Measurements from ENCODE around the gene NEK10.

NEK10 gene

DNA sequence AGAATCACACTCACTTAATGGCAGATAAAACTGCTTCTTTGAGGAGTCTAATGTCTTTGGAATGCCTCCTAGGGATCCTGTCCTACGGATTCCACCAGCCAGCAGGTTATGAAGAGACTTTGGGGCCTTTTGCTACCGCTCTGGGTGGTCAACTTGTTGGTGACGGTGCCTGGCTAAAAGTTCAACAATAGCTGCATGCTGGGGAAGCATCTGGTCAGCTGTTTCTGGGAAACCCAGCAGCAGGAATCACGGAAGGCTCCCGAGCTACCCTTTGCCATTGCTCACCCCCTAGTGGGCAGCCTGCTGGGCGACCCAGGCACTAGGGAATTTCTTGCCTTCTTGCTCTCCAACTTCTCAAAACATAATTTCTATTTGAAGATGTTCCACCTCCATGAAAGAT is 263.3 kb downstream of the NEK10 start:
- TF ChIP-seq, protein P1, sequence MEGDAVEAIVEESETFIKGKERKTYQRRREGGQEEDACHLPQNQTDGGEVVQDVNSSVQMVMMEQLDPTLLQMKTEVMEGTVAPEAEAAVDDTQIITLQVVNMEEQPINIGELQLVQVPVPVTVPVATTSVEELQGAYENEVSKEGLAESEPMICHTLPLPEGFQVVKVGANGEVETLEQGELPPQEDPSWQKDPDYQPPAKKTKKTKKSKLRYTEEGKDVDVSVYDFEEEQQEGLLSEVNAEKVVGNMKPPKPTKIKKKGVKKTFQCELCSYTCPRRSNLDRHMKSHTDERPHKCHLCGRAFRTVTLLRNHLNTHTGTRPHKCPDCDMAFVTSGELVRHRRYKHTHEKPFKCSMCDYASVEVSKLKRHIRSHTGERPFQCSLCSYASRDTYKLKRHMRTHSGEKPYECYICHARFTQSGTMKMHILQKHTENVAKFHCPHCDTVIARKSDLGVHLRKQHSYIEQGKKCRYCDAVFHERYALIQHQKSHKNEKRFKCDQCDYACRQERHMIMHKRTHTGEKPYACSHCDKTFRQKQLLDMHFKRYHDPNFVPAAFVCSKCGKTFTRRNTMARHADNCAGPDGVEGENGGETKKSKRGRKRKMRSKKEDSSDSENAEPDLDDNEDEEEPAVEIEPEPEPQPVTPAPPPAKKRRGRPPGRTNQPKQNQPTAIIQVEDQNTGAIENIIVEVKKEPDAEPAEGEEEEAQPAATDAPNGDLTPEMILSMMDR (IDR thresholded peaks at IDR 0.05; ENCODE audit: insufficient read depth, low read depth, low read length, missing control alignments): no peak
- DNase-seq (ENCODE audit: low read depth): no peak
- no peak overlapping the region for H3K4me3 ChIP-seq (ENCODE audit: low read depth, low read length)

DNA sequence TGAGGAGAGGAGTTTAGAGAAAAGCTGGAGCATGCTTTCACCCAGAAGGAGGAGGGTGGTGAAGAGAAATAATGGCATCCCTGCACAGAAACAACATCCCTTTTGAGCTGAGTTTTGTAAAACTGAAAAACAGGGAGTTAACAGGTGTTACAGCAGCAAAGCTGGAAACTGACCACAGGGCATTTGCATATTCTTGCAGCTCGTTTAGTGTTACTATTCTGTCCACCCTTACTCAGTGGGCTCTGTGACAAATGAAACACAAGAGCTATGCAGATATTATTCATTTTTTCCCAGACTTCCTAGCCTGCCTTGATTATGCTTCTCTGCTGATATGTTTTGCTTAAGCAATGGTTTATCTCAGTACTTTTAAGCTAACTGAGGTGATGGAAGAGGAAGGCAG is 272.0 kb downstream of the NEK10 start:
- DNase-seq (ENCODE audit: low read depth): no peak
- H3K4me3 ChIP-seq (ENCODE audit: low read depth, low read length): no peak overlapping the region
- TF ChIP-seq, protein P1 (IDR thresholded peaks at IDR 0.05; ENCODE audit: insufficient read depth, low read depth, low read length, missing control alignments): no peak

DNA sequence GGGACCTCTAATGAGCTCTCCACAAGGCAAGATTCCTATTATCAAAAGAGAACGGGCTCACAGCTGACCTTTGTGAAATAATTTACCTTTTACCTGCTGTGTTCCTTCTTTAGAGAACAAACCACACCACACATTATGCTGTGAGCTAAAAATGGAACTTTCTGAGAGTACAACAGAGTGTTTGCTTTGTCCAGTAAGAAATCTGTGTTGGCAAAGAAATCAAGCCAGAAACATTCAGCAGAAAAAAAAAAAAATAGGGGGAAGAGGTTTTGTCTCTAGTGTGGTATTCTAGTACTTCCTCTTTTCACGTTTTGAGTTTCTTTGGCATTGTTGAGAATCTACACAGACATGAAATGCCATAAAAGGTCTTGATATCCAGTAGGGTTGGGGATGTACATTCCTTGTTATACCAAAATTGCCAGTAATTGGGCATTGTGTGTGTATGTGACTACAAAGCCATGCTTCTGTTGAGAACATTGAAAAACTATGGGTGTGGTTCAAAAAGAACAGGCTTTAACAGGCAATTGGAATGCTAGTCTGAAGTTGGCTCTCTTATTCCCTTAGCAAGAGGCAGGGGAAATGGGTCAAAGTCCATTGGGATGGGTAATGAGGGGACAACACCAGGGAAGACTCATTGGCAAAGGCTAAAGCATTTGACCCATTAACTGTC is 273.5 kb downstream of the NEK10 start:
- TF ChIP-seq, protein P1 (IDR thresholded peaks at IDR 0.05; ENCODE audit: insufficient read depth, low read depth, low read length, missing control alignments): no peak
- no peak overlapping the region for H3K4me3 ChIP-seq (ENCODE audit: low read depth, low read length)
- no peak for DNase-seq (ENCODE audit: low read depth)

DNA sequence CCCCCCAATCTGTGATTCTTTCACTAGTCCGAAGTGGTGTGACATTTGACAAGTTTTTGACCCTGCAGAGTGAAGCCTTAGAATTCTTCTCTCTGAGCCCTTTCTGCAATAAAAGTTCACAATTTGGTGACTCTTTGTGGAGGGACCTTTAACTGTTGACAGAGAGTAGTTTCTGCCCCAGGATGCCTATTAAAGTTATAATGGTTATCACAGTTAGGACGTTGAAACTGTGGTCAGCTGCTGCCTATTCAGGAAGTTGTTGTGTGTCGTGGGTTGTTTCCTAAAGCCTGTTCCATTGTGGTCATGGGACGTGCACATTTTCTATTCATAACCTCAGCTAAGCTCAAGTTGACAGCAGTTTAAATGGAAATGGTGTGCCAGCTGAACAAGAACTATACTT is 274.5 kb downstream of the NEK10 start:
- DNase-seq (ENCODE audit: low read depth): no peak
- no peak overlapping the region for H3K4me3 ChIP-seq (ENCODE audit: low read depth, low read length)
- TF ChIP-seq, protein P1 (IDR thresholded peaks at IDR 0.05; ENCODE audit: insufficient read depth, low read depth, low read length, missing control alignments): no peak

DNA sequence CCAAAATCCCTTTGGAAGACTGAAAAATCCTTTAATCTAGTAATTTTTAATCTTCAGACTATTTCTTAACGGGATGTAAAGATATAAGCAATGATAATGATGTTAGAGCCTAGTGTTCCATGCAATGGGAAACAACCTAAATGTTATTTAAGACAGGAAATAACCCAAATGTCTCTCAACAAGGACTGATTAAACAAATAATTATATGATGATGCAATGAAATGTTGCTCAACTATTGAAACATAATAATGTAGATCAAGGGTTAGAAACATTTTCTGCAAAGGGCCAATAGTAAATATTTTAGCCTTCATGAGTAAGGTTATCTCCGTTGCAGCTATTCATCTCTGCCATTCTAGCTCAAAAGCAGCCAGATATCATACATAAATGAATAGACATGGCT is 275.4 kb downstream of the NEK10 start:
- TF ChIP-seq, protein P1 (IDR thresholded peaks at IDR 0.05; ENCODE audit: insufficient read depth, low read depth, low read length, missing control alignments): no peak
- DNase-seq (ENCODE audit: low read depth): no peak
- H3K4me3 ChIP-seq (ENCODE audit: low read depth, low read length): no peak overlapping the region

DNA sequence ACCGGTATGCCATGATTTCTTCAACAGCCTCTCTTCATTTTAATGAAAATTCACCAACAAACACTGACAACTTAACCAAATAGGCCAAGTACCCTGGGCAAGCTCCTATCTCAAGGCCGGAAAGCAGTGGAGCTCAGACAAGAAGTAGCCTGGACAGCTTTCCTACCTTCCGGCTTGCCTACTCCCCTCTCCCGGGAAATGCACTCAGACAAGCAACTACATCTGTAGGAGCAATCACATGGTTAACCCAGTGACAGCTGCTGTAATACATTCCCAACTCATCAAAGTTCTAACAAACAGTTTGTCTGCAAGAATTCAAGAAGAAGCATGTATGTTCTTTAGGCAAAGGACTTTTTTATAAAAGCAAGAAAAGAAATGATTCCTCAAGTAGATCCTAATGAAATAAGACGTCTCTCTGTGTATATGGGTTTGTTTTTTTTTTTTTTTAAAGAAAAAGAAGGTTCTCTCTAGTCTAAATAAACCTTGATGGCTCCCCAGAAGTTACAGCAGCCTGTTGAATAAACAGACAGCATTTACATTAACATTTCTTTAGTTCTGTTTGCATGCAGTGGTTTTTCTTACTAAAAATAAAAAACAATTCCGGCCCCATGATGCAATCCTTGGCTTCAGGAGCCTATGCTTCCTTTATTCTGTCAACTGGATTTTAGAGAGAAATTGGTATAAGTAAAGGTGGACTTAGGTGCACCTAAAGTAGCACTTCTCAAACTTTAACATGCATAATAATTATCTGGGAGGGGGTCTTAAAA is 278.7 kb downstream of the NEK10 start:
- TF ChIP-seq, protein P1 (IDR thresholded peaks at IDR 0.05; ENCODE audit: insufficient read depth, low read depth, low read length, missing control alignments): no peak
- DNase-seq (ENCODE audit: low read depth): no peak
- no peak overlapping the region for H3K4me3 ChIP-seq (ENCODE audit: low read depth, low read length)

Data from GM12865 (cell line).